Neuronal stem cell (in vitro differentiated cells): ENCODE results near the gene SIK1.
"Not testable (repeated sequence)": the region's sequence is repeated elsewhere in the genome, so short reads cannot be mapped to it uniquely, and the experiment has no call there.

Experiments
- DNase-seq: peaks from one replicate; pipeline ENCODE4 v3.0.0-alpha.2; 2013; ENCODE audit warnings: low spot score
- H2AFZ ChIP-seq: one replicate; pipeline ENCODE4 v1.6.1; 2013; ENCODE audit warnings: mild to moderate bottlenecking, low read length, inconsistent platforms
- H2AK5ac ChIP-seq: 2 replicates; pipeline ENCODE4 v1.6.1; 2013; ENCODE audit warnings: low read depth, mild to moderate bottlenecking, inconsistent platforms, low read length, moderate library complexity, mixed read lengths
- H2BK120ac ChIP-seq: 2 replicates; pipeline ENCODE4 v1.6.1; 2013; ENCODE audit warnings: low read depth, mild to moderate bottlenecking, inconsistent platforms, low read length, moderate library complexity, mixed read lengths
- H2BK12ac ChIP-seq: one replicate; pipeline ENCODE4 v1.6.1; 2013; ENCODE audit warnings: low read length, inconsistent platforms
- H2BK15ac ChIP-seq: 2 replicates; pipeline ENCODE4 v1.6.1; 2013; ENCODE audit warnings: mild to moderate bottlenecking, low read length, inconsistent platforms, mixed read lengths
- H2BK5ac ChIP-seq: one replicate; pipeline ENCODE4 v1.6.1; 2013; ENCODE audit warnings: inconsistent platforms, mild to moderate bottlenecking, low read length, moderate library complexity
- H3K14ac ChIP-seq: one replicate; pipeline ENCODE4 v1.6.1; 2013; ENCODE audit warnings: low read length, inconsistent platforms
- H3K18ac ChIP-seq: 2 replicates; pipeline ENCODE4 v1.6.1; 2013; ENCODE audit warnings: low read length, inconsistent platforms
- H3K23ac ChIP-seq: 2 replicates; pipeline ENCODE4 v1.6.1; 2013; ENCODE audit warnings: low read depth, mild to moderate bottlenecking, mixed read lengths, low read length, inconsistent platforms; ENCODE audit not compliant: poor library complexity
- H3K27ac ChIP-seq: replicated peaks from 3 replicates; pipeline ENCODE4 v1.5.1; 2013; ENCODE audit warnings: low read length, inconsistent platforms
- H3K27me3 ChIP-seq, 3 experiments: 2 replicates each; pipeline ENCODE4 v1.6.1; 2013; ENCODE audit warnings: low read length in 3 of 3, mild to moderate bottlenecking in 2 of 3, inconsistent platforms in 1 of 3, low read depth in 1 of 3, mixed read lengths in 1 of 3, moderate library complexity in 1 of 3; ENCODE audit not compliant: control insufficient read depth in 3 of 3, insufficient read depth in 3 of 3
- H3K36me3 ChIP-seq, 2 donors: replicated peaks in 1 of 2; 2 replicates each; pipeline ENCODE4 v1.6.1; 2013; ENCODE audit warnings: low read length in 2 of 2; ENCODE audit not compliant: control insufficient read depth in 2 of 2, insufficient read depth in 2 of 2
- H3K4ac ChIP-seq: 2 replicates; pipeline ENCODE4 v1.6.1; 2013; ENCODE audit warnings: inconsistent platforms, mild to moderate bottlenecking, low read length, moderate library complexity
- H3K4me1 ChIP-seq, 2 donors: 1 replicate in 1 of 2; 2 replicates in 1 of 2; pipeline ENCODE4 v1.6.1; 2013; ENCODE audit warnings: low read length in 2 of 2, low read depth in 1 of 2; ENCODE audit not compliant: control insufficient read depth in 2 of 2, insufficient read depth in 1 of 2
- H3K4me2 ChIP-seq: one replicate; pipeline ENCODE4 v1.6.1; 2013; ENCODE audit warnings: mild to moderate bottlenecking, low read length, inconsistent platforms; ENCODE audit not compliant: insufficient read depth, poor library complexity, severe bottlenecking
- H3K4me3 ChIP-seq, 2 donors: 2 replicates each; pipeline ENCODE4 v1.5.1; 2013; ENCODE audit warnings: low read length in 2 of 2, mild to moderate bottlenecking in 2 of 2, inconsistent platforms in 1 of 2, moderate library complexity in 1 of 2
- H3K79me1 ChIP-seq: one replicate; pipeline ENCODE4 v1.6.1; 2013; ENCODE audit warnings: low read depth, mild to moderate bottlenecking, inconsistent platforms, low read length, moderate library complexity
- H3K9ac ChIP-seq: one replicate; pipeline ENCODE4 v1.6.1; 2013; ENCODE audit warnings: mild to moderate bottlenecking, low read depth, low read length, inconsistent platforms; ENCODE audit not compliant: poor library complexity
- H3K9me3 ChIP-seq, 2 donors: replicated peaks in 1 of 2; 2 replicates each; pipeline versions ENCODE3 to v1.6.1; 2013; ENCODE audit warnings: low read length in 2 of 2, mild to moderate bottlenecking in 2 of 2, inconsistent platforms in 1 of 2, low read depth in 1 of 2, mixed read lengths in 1 of 2, moderate library complexity in 1 of 2; ENCODE audit not compliant: control insufficient read depth in 2 of 2, insufficient read depth in 1 of 2
- H4K8ac ChIP-seq: one replicate; pipeline ENCODE4 v1.6.1; 2013; ENCODE audit warnings: low read depth, mild to moderate bottlenecking, inconsistent platforms, low read length, moderate library complexity
- H4K91ac ChIP-seq: one replicate; pipeline ENCODE4 v1.6.1; 2013; ENCODE audit warnings: low read length, low read depth, mild to moderate bottlenecking, inconsistent platforms; ENCODE audit not compliant: poor library complexity
- WGBS, 2 donors: extraction: QIAGEN DNeasy Blood & Tissue Kit; methylation state at CpG; one replicate each; pipeline ENCODE4 v1.1.7; 2013; ENCODE audit warnings: missing lambda C conversion rate in 2 of 2, mixed read lengths in 1 of 2; ENCODE audit not compliant: insufficient read length in 2 of 2, insufficient replicate concordance in 1 of 2; ENCODE audit errors: extremely low coverage in 2 of 2; 5-methylcytosine and 5-hydroxymethylcytosine counted together

SIK1 gene

DNA sequence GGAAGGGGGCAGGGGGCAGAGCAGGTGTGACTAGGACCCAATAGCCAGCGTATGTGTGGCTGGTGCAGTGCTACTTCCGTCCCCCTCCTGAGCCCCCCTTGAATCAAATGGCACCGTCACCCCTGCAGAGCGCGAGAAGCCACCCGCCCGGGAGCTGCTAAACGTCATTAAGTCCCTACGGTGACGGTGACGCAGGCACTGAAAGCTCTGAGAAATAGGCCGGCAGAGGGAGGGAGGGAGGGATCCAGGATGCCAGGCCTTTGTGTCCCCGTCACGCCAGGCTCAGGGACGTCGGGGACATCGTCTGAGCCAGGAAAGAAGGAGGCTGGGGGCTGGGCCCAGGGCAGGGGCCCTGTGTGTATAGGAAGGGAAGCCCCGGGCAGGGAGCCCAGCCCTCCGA lies 43.6 kb downstream of the SIK1 start:
- not testable (repeated sequence) for H2BK5ac ChIP-seq, H3K4ac ChIP-seq, H3K4me2 ChIP-seq, H3K18ac ChIP-seq, H3K4me3 ChIP-seq, H2BK120ac ChIP-seq, H2AFZ ChIP-seq, H3K9ac ChIP-seq, H3K36me3 ChIP-seq, H4K8ac ChIP-seq, H2AK5ac ChIP-seq, H2BK12ac ChIP-seq, H3K23ac ChIP-seq, H3K27me3 ChIP-seq, DNase-seq, H3K14ac ChIP-seq, H3K4me1 ChIP-seq, H3K9me3 ChIP-seq, H3K27ac ChIP-seq, H4K91ac ChIP-seq, H2BK15ac ChIP-seq, H3K79me1 ChIP-seq
- WGBS, 2 donors = no CpG with 5 or more reads among the region's 19 CpGs

DNA sequence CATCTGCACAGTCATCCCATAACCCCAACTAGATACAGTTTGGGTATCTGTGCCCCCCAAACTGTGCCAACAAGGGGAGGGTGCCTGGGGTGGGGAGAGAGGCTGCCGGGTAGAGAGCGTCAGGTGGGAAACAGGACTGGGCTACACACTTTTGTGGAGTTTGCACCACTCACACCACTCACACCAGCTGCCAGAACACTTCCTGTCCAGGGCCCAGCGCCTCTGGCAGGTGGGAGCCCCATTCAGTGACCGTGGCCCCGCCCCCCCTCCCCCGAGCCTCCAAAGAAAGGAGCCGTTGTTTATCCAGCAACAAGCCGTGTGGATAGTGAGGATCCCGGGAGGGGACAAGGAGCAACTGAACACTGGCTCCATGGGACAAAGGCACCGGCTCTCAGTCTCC lies 44.0 kb downstream of the SIK1 start:
- WGBS, 2 donors = no CpG with 5 or more reads among the region's 10 CpGs
- H2BK120ac ChIP-seq, H3K4me3 ChIP-seq, H3K4me1 ChIP-seq, H3K18ac ChIP-seq, H2BK12ac ChIP-seq, H3K9me3 ChIP-seq, H2AFZ ChIP-seq, H3K23ac ChIP-seq, DNase-seq, H3K36me3 ChIP-seq, H3K9ac ChIP-seq, H3K79me1 ChIP-seq, H4K91ac ChIP-seq, H3K4ac ChIP-seq, H3K14ac ChIP-seq, H3K27ac ChIP-seq, H4K8ac ChIP-seq, H2BK5ac ChIP-seq, H3K27me3 ChIP-seq, H3K4me2 ChIP-seq, H2BK15ac ChIP-seq, H2AK5ac ChIP-seq: not testable (repeated sequence)

DNA sequence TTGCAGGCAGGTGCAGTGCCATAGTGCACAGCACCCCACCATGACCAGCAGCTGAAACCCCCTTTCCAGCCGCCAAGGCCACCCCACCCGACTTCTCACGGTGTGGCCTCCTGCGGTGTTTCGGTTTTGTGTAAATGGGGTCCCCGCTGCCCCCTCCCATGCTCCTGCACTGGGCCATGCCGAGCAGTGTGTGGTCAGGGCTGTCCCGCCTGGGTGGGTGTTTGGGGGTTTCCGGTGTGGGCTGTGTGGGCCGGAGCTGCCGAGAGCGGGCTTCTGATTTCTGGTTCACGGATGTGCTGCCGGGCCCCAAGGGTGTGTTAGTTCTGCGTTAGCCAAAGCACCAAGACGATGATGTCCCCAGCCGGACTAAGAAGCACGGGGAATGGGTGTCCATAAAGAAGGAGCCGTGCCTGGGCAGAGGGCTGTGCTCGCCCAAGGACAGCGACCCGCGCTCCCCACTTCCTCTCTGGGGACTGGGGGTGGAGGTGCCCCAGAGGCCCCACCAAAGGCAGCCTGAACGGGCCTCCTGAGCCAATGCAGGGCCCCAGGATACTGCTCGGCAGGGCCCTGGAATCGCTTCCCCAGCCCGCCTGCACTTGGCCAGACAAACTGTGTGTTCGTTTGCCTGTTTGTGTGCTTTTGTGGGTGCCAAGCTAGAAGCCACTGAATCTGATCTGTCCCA lies 45.9 kb downstream of the SIK1 start:
- not testable (repeated sequence) for H3K18ac ChIP-seq, H2BK12ac ChIP-seq, H3K4me2 ChIP-seq, H4K8ac ChIP-seq, H3K4ac ChIP-seq, H3K4me1 ChIP-seq, H3K79me1 ChIP-seq, H3K4me3 ChIP-seq, DNase-seq, H3K27me3 ChIP-seq, H3K14ac ChIP-seq, H3K23ac ChIP-seq, H3K9ac ChIP-seq, H4K91ac ChIP-seq, H2AK5ac ChIP-seq, H3K27ac ChIP-seq, H2BK120ac ChIP-seq, H2BK15ac ChIP-seq, H2AFZ ChIP-seq, H3K9me3 ChIP-seq, H3K36me3 ChIP-seq, H2BK5ac ChIP-seq
- no CpG with 5 or more reads among the region's 28 CpGs for WGBS, 2 donors

DNA sequence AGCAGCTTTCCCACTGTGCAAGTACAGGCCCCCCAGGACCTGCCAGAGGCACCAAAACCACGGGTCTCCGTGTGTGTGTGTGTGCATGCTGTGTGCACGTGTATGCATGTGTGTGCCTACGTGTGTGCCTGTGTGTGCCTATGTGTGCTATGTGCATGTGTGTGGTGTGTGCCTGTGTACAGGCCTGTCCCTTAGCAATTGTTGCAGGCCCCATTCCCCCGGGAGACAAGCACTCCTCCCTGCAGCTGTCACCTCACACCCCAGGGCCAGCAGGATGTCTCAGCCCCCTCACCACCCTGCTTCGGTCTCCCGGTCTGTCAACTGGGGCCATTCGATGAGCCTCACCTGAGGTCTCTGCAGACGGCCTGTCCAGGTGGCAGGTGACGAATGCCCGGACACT lies 46.6 kb downstream of the SIK1 start:
- H3K36me3 ChIP-seq, H3K23ac ChIP-seq, H3K4me2 ChIP-seq, H3K18ac ChIP-seq, H3K4me1 ChIP-seq, H3K4ac ChIP-seq, H3K27me3 ChIP-seq, H4K8ac ChIP-seq, H2BK15ac ChIP-seq, H2AK5ac ChIP-seq, H2AFZ ChIP-seq, DNase-seq, H3K4me3 ChIP-seq, H3K79me1 ChIP-seq, H2BK5ac ChIP-seq, H2BK12ac ChIP-seq, H3K9ac ChIP-seq, H3K14ac ChIP-seq, H3K27ac ChIP-seq, H4K91ac ChIP-seq, H2BK120ac ChIP-seq, H3K9me3 ChIP-seq: not testable (repeated sequence)
- WGBS, 2 donors = no CpG with 5 or more reads among the region's 11 CpGs
